K562 (cell line): ENCODE results near the gene C20orf96. TPM values are rescaled to one million over a fixed set of nuclear protein-coding genes. Genes with fewer than 3 reads are reported as not detected.

Experiments
- ATAC-seq: fragments of 200-7000 bp; cut with Tn5 transposase; 3 replicates; pipeline ENCODE4 v1.9.1; 2020; ENCODE audit warnings: moderate library complexity
- BruUV-seq: library from RNA; stranded (reverse); fragments of 400-500 nt; replicated peaks from 2 replicates; lab custom pipeline; 2021; lab: Mats Ljungman, UMichigan
- CTCF ChIA-PET: fragments of 300-600 bp; formaldehyde crosslinking; extraction: SDS; loops from one replicate; lab custom pipeline; 2021; ENCODE audit warnings: low intra/inter-chr PET ratio; lab: Yijun Ruan, JAX
- POLR2A ChIA-PET: fragments of 300-600, 350-650 bp; sonication (Branson Sonifier 250); formaldehyde crosslinking; extraction: SDS; loops from one replicate; lab custom pipeline; 2021; ENCODE audit warnings: antibody characterized with exemption, inconsistent platforms; lab: Yijun Ruan, JAX
- DNase-seq, 4 experiments: peaks; one replicate each; pipeline versions ENCODE4 v3.0.0 to v3.0.0-alpha.2; 2011 to 2018; ENCODE audit warnings: low spot score in 3 of 4, mixed read lengths in 3 of 4; ENCODE audit errors: extremely low read depth in 1 of 4
- FAIRE-seq: peaks from 2 replicates; lab custom pipeline; 2011; peaks lifted over from hg19 to GRCh38; lab: Jason Lieb, UNC
- H2AFZ ChIP-seq: 2 replicates; pipeline ENCODE4 v1.6.0; 2011; ENCODE audit warnings: low read depth, low read length, control low read depth, inconsistent platforms
- H3K27ac ChIP-seq: fragments of 200-600 bp; 3 replicates; pipeline ENCODE4 v1.8.0; 2011; ENCODE audit warnings: low read depth, mild to moderate bottlenecking, control low read depth, inconsistent platforms, low read length, moderate library complexity, mixed read lengths; ENCODE audit errors: extremely low read depth
- H3K27me3 ChIP-seq, 2 experiments: fragments of 300-600 bp in 1 of 2; 2 replicates in 1 of 2; 3 replicates in 1 of 2; pipeline versions ENCODE4 v1.6.0 to v1.8.0; 2011; ENCODE audit warnings: inconsistent platforms in 2 of 2, low read length in 2 of 2, mild to moderate bottlenecking in 1 of 2, mixed read lengths in 1 of 2, moderate library complexity in 1 of 2; ENCODE audit not compliant: control insufficient read depth in 2 of 2, insufficient read depth in 2 of 2
- H3K36me3 ChIP-seq: fragments of 300-600 bp; 3 replicates; pipeline ENCODE4 v1.8.0; 2011; ENCODE audit warnings: mild to moderate bottlenecking, low read length, inconsistent platforms; ENCODE audit not compliant: control insufficient read depth, insufficient read depth
- H3K4me1 ChIP-seq, 2 experiments: fragments of 200-600 bp in 1 of 2; replicated peaks in 1 of 2; 2 replicates in 1 of 2; 3 replicates in 1 of 2; pipeline versions ENCODE4 v1.5.1 to v1.8.0; 2011; ENCODE audit warnings: inconsistent platforms in 2 of 2, low read length in 2 of 2, mild to moderate bottlenecking in 1 of 2, mixed read lengths in 1 of 2, moderate library complexity in 1 of 2; ENCODE audit not compliant: control insufficient read depth in 2 of 2, insufficient read depth in 2 of 2
- H3K4me2 ChIP-seq: 2 replicates; pipeline ENCODE4 v1.6.1; 2011; ENCODE audit warnings: low read length, control low read depth, inconsistent platforms, mixed read lengths; ENCODE audit not compliant: insufficient read depth
- H3K4me3 ChIP-seq: fragments of 200-600 bp; sonication (generic), shearing (Covaris generic); 2 replicates; pipeline ENCODE4 v1.5.1; 2016; ENCODE audit warnings: control low read depth, inconsistent platforms
- H3K79me2 ChIP-seq: fragments of 200-600 bp; 3 replicates; pipeline ENCODE4 v1.8.0; 2011; ENCODE audit warnings: low read length, inconsistent platforms; ENCODE audit not compliant: control insufficient read depth, insufficient read depth
- H3K9ac ChIP-seq, 2 experiments: 2 replicates each; pipeline versions ENCODE4 v1.6.0 to v1.6.1; 2011; ENCODE audit warnings: low read depth in 2 of 2, low read length in 2 of 2, control low read depth in 1 of 2, inconsistent platforms in 1 of 2, mild to moderate bottlenecking in 1 of 2, mixed read lengths in 1 of 2; ENCODE audit not compliant: insufficient read depth in 1 of 2
- H3K9me1 ChIP-seq: one replicate; pipeline ENCODE4 v1.6.0; 2011; ENCODE audit warnings: inconsistent platforms, mild to moderate bottlenecking, low read length, moderate library complexity; ENCODE audit not compliant: control insufficient read depth, insufficient read depth
- H3K9me3 ChIP-seq: replicated peaks from 2 replicates; pipeline ENCODE4 v1.5.1; 2011; ENCODE audit warnings: low read depth, low read length, inconsistent platforms; ENCODE audit not compliant: control insufficient read depth, insufficient read depth
- H4K20me1 ChIP-seq: replicated peaks from 2 replicates; pipeline ENCODE4 v1.6.1; 2011; ENCODE audit warnings: low read length, inconsistent platforms, mixed read lengths; ENCODE audit not compliant: control insufficient read depth, insufficient read depth
- CC2D1A ChIP-seq: fragments of 450-650 bp; IDR thresholded peaks from 2 replicates; pipeline ENCODE4 v1.6.1; 2017; ENCODE audit warnings: mild to moderate bottlenecking
- HBP1 ChIP-seq: fragments of 450-650 bp; formaldehyde crosslinking; IDR thresholded peaks from 2 replicates; pipeline ENCODE4 v1.4.0; 2022; ENCODE audit warnings: missing genetic modification characterization
- MAFK ChIP-seq: IDR thresholded peaks from 2 replicates; pipeline ENCODE4 v1.6.1; 2011; ENCODE audit warnings: low read length, improper control_type of control experiment
- MCM5 ChIP-seq: fragments of 450-650 bp; IDR thresholded peaks from 2 replicates; pipeline ENCODE4 v1.6.1; 2016; ENCODE audit warnings: low read depth
- POLR2AphosphoS2 ChIP-seq: IDR thresholded peaks from 2 replicates; pipeline ENCODE4 v1.6.1; 2012; ENCODE audit warnings: low read length, improper control_type of control experiment
- POLR2G ChIP-seq: fragments of 200-400 bp; formaldehyde crosslinking; IDR thresholded peaks from 2 replicates; pipeline ENCODE4 v1.6.1; 2017; ENCODE audit warnings: low read depth, mild to moderate bottlenecking, antibody characterized with exemption, low read length, moderate library complexity
- RBM22 ChIP-seq: fragments of 200-400 bp; formaldehyde crosslinking; IDR thresholded peaks from 2 replicates; pipeline ENCODE4 v1.6.1; 2018; ENCODE audit warnings: low read length, low read depth; ENCODE audit not compliant: poor library complexity, severe bottlenecking
- SIRT6 ChIP-seq: IDR thresholded peaks from one replicate; pipeline ENCODE4 v1.6.1; 2012; ENCODE audit warnings: low read depth, mild to moderate bottlenecking, control low read depth, inconsistent platforms, low read length, moderate library complexity
- TFAM ChIP-seq: fragments of 250-450 bp; sonication (Bioruptor Pico); conservative IDR thresholded peaks from 2 replicates; pipeline ENCODE4 v1.5.0; 2021; ENCODE audit warnings: mild to moderate bottlenecking, moderate library complexity
- TSC22D4 ChIP-seq: fragments of 450-650 bp; IDR thresholded peaks from 2 replicates; pipeline ENCODE4 v1.6.1; 2016; ENCODE audit warnings: missing genetic modification characterization, missing biosample characterization, control low read depth
- ZNF133 ChIP-seq: fragments of 250-450 bp; sonication (Bioruptor Pico); IDR thresholded peaks from 2 replicates; pipeline ENCODE4 v1.4.0; 2020; ENCODE audit warnings: mild to moderate bottlenecking
- ZNF253 ChIP-seq: fragments of 250-450 bp; sonication (Bioruptor Pico); conservative IDR thresholded peaks from 2 replicates; pipeline ENCODE4 v1.6.1; 2021; ENCODE audit warnings: mild to moderate bottlenecking
- ZNF274 ChIP-seq: IDR thresholded peaks from 2 replicates; pipeline ENCODE4 v1.6.1; 2011; ENCODE audit warnings: low read depth, mild to moderate bottlenecking, low read length, moderate library complexity, borderline replicate concordance
- ZNF277 ChIP-seq: fragments of 250-450 bp; sonication (Bioruptor Pico); IDR thresholded peaks from 2 replicates; pipeline ENCODE4 v1.8.0; 2022; ENCODE audit warnings: inconsistent platforms, mild to moderate bottlenecking, moderate library complexity, borderline replicate concordance
- ZNF57 ChIP-seq: fragments of 450-650 bp; formaldehyde crosslinking; IDR thresholded peaks from 2 replicates; pipeline ENCODE4 v1.4.0; 2020; ENCODE audit warnings: mild to moderate bottlenecking, moderate library complexity
- ZNF699 ChIP-seq: fragments of 250-450 bp; sonication (Bioruptor Pico); IDR thresholded peaks from 2 replicates; pipeline ENCODE4 v1.8.0; 2021; ENCODE audit warnings: mild to moderate bottlenecking, moderate library complexity; ENCODE audit not compliant: insufficient replicate concordance
- ZNF830 ChIP-seq: fragments of 250-450 bp; sonication (Bioruptor Pico); IDR thresholded peaks from 2 replicates; pipeline ENCODE4 v1.5.0; 2021; ENCODE audit warnings: mild to moderate bottlenecking
- WGBS: fragments of 100-300 bp; shearing (Covaris generic); methylation state at CpG from one replicate; pipeline ENCODE4 v1.1.6; 2016; ENCODE audit warnings: low coverage, mixed read lengths; ENCODE audit not compliant: insufficient coverage; ENCODE audit errors: missing lambda C conversion rate; 5-methylcytosine and 5-hydroxymethylcytosine counted together
- in situ Hi-C: fragments of 300-500 bp; cut with MboI; formaldehyde crosslinking; loops from 4 replicates; pipeline ENCODE4 v1.15.0; 2018; ENCODE audit warnings: inconsistent platforms, mixed read lengths
- intact Hi-C: fragments of 100-400 bp; cut with micrococcal nuclease; formaldehyde crosslinking; loops from 2 replicates; pipeline ENCODE4 v1.14.2; 2022
- polyA plus RNA-seq, 8 experiments: library from polyadenylated mRNA; depleted of rRNA in 4 of 8; stranded (reverse) in 5 of 8; unstranded in 3 of 8; fragments of >200 nt; fragmentation: Nextera tagmentation in 2 of 8; fragmentation: Illumina TruSeq in 1 of 8; extraction: Ambion mirVana in 2 of 8; extraction: Trizol in 1 of 8; gene quantifications; 2 replicates each; pipeline versions ENCODE4 v1.2.1 to v1.2.3, GENCODE V29; 2011 to 2014; ENCODE audit warnings: inconsistent platforms in 1 of 8, missing spikeins in 1 of 8
- total RNA-seq, 7 experiments: library from RNA; depleted of rRNA in 6 of 7; stranded (reverse); fragments of >200 nt in 6 of 7; fragmentation: Illumina TruSeq in 2 of 7; extraction: Trizol in 2 of 7; gene quantifications; 2 replicates each; pipeline versions ENCODE4 v1.2.1 to v1.2.3, GENCODE V29; 2011 to 2021; ENCODE audit warnings: low replicate concordance in 1 of 7

Gene C20orf96
- total and polyA plus RNA-seq, 9 of the 15 experiments (the other 6 are each of a cell fraction or from before 2014, with no cell fraction given), result 1.7 to 11.7 (median 4.2) TPM

GRCh38 chr20:312866-313265, 22.3 kb upstream of the C20orf96 start:
- no peak for ATAC-seq

DNA sequence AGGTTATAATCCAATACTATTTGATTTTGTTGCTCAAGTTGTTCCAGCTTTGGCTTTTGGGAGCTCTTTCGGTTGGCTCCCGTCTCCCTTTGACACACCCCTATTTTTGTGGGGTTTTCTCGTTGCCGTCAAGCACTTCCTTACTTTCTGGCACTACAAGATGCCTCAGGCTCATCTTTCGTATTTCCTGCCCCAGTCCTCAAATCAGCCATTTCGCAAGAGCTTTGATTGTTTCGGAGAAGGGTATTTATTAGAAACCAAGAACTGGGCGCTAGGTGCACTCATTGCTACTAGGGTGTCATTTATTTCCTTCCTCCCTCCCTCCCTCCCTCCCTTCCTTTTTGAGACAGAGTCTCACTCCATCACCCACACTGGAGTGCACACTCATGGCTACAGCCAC, 21.5 kb upstream of the C20orf96 start:
- H3K9me3 ChIP-seq, result no peaks in the 10 kb centered on the region
- in situ Hi-C loops, result no loop called here
- H4K20me1 ChIP-seq, result no peaks in the 10 kb centered on the region
- no peaks in the 10 kb centered on the region for H3K27me3 ChIP-seq
- no peaks in the 10 kb centered on the region for H3K9me1 ChIP-seq
- peaks cover 0 to 4% of the 10 kb centered on the region in 2 experiments; a peak in 2 of 5 replicates for H3K4me1 ChIP-seq
- H3K4me3 ChIP-seq, result no peak overlapping the region
- intact Hi-C loops, result no loop called here
- no peaks in the 10 kb centered on the region for H3K79me2 ChIP-seq
- FAIRE-seq (no peak), ATAC-seq (no peak), DNase-seq (no peak)
- H3K9ac ChIP-seq, result no peak overlapping the region
- no TSS peak for BruUV-seq
- H3K4me2 ChIP-seq, result no peak overlapping the region
- CTCF ChIA-PET, result no interaction called here
- H2AFZ ChIP-seq, result no peak overlapping the region
- WGBS, result 95% methylated on average over 6 of the region's 8 CpGs
- POLR2A ChIA-PET, result interaction anchor here (1.1 to 2.4 kb wide), 2 partner anchors 10 to 13 kb away, joined by 5 to 9 read pairs; no protein-coding TSS in a partner anchor
- H3K36me3 ChIP-seq, result no peaks in the 10 kb centered on the region
- H3K27ac ChIP-seq, result no peak overlapping the region
- TF ChIP-seq ZNF253 (CRISPR knock-in tag) (no peak), ZNF277 (CRISPR knock-in tag) (no peak), ZNF133 (CRISPR knock-in tag) (no peak), POLR2AphosphoS2 (no peak), HBP1 (CRISPR knock-in tag) (no peak), ZNF57 (CRISPR knock-in tag) (no peak), TFAM (no peak)

More at GRCh38 chr20:312866-313265, 22.3 kb upstream of the C20orf96 start:
- intact Hi-C loops (no loop called here), in situ Hi-C loops (no loop called here)
- H4K20me1 ChIP-seq, result no peaks in the 10 kb centered on the region
- no peaks in the 10 kb centered on the region for H3K79me2 ChIP-seq
- H3K27me3 ChIP-seq, result no peaks in the 10 kb centered on the region
- no peaks in the 10 kb centered on the region for H3K36me3 ChIP-seq
- FAIRE-seq (no peak), DNase-seq (no peak)
- no peak overlapping the region for H3K4me2 ChIP-seq
- no peak overlapping the region for H3K27ac ChIP-seq
- H3K4me1 ChIP-seq, result peaks cover 0 to 4% of the 10 kb centered on the region in 2 experiments; a peak in 2 of 5 replicates
- no peaks in the 10 kb centered on the region for H3K9me3 ChIP-seq
- H3K9ac ChIP-seq, result no peak overlapping the region
- no TSS peak for BruUV-seq
- no peak overlapping the region for H3K4me3 ChIP-seq
- POLR2A ChIA-PET, result interaction anchor here (2.4 kb wide), 1 partner anchor 14 kb away, joined by 9 read pairs; no protein-coding TSS in a partner anchor
- H2AFZ ChIP-seq, result no peak overlapping the region
- CTCF ChIA-PET, result no interaction called here
- no peaks in the 10 kb centered on the region for H3K9me1 ChIP-seq
- 38% methylated on average over 1 of the region's 1 CpG for WGBS
- TF ChIP-seq MAFK (no peak), MCM5 (no peak), ZNF274 (no peak), ZNF830 (CRISPR knock-in tag) (no peak), RBM22 (no peak), TSC22D4 (tag) (no peak), POLR2G (no peak), SIRT6 (no peak), ZNF699 (no peak), CC2D1A (no peak)
